H1 (cell line): ENCODE data around the gene ANKFN1.

Source experiments
- JUN ChIP-seq: IDR thresholded peaks from 2 replicates; pipeline ENCODE4 v1.6.1; 2011; ENCODE audit warnings: low read depth, mild to moderate bottlenecking, improper control_type of control experiment, low read length
- KDM5A ChIP-seq: fragments of 200-600 bp; IDR thresholded peaks from 2 replicates; pipeline ENCODE4 v1.7.1; 2012; ENCODE audit warnings: mild to moderate bottlenecking, low read length, inconsistent platforms, mixed read lengths
- POLR2A ChIP-seq, 2 experiments: IDR thresholded peaks; 1 replicate in 1 of 2; 2 replicates in 1 of 2; pipeline ENCODE4 v1.6.1; 2011; ENCODE audit warnings: low read depth in 2 of 2, low read length in 2 of 2, mild to moderate bottlenecking in 2 of 2; ENCODE audit errors: control extremely low read depth in 1 of 2
- TF ChIP-seq, protein P1 (sequence below), 3 experiments: IDR thresholded peaks; 1 replicate in 2 of 3; 2 replicates in 1 of 3; pipeline versions ENCODE4 v1.5.1 to v1.6.1; 2011; ENCODE audit warnings: low read length in 3 of 3, mild to moderate bottlenecking in 3 of 3, inconsistent platforms in 2 of 3, low read depth in 1 of 3, moderate library complexity in 1 of 3; ENCODE audit not compliant: insufficient read depth in 1 of 3; ENCODE audit errors: control extremely low read depth in 1 of 3

DNA sequence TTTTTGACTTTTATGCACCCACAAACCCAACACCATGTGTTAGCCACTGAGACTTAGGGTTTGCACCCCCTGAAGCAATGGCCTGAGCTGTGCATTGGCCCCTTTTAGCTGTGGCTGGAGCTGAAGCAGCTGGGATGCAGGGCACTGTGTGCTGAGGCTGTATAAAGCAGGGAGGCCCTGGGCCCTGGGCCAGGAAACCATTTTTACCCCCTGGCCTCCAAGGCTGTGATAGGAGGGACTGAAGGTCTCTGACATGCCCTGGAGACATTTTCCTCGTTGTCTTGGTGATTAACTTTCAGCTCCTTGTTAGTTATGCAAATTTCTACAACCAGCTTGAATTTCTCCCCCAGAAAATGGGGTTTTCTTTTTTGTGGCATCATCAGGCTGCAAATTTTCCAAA, 6.7 kb upstream of the ANKFN1 start:
- TF ChIP-seq JUN (no peak), POLR2A (IDR thresholded peaks at IDR 0.05; ENCODE audit: control extremely low read depth in 1 of 2, low read depth in 2 of 2, low read length in 2 of 2) (no peak), KDM5A (no peak)
- TF ChIP-seq, protein P1, sequence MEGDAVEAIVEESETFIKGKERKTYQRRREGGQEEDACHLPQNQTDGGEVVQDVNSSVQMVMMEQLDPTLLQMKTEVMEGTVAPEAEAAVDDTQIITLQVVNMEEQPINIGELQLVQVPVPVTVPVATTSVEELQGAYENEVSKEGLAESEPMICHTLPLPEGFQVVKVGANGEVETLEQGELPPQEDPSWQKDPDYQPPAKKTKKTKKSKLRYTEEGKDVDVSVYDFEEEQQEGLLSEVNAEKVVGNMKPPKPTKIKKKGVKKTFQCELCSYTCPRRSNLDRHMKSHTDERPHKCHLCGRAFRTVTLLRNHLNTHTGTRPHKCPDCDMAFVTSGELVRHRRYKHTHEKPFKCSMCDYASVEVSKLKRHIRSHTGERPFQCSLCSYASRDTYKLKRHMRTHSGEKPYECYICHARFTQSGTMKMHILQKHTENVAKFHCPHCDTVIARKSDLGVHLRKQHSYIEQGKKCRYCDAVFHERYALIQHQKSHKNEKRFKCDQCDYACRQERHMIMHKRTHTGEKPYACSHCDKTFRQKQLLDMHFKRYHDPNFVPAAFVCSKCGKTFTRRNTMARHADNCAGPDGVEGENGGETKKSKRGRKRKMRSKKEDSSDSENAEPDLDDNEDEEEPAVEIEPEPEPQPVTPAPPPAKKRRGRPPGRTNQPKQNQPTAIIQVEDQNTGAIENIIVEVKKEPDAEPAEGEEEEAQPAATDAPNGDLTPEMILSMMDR (IDR thresholded peaks at IDR 0.05; ENCODE audit: control extremely low read depth in 1 of 3, insufficient read depth in 1 of 3, low read depth in 1 of 3, low read length in 3 of 3): no peak
